ENCODE results near the gene ADCK2.
"Not testable (repeated sequence)": the region's sequence is repeated elsewhere in the genome, so short reads cannot be mapped to it uniquely, and the experiment has no call there.

ADCK2 gene

DNA sequence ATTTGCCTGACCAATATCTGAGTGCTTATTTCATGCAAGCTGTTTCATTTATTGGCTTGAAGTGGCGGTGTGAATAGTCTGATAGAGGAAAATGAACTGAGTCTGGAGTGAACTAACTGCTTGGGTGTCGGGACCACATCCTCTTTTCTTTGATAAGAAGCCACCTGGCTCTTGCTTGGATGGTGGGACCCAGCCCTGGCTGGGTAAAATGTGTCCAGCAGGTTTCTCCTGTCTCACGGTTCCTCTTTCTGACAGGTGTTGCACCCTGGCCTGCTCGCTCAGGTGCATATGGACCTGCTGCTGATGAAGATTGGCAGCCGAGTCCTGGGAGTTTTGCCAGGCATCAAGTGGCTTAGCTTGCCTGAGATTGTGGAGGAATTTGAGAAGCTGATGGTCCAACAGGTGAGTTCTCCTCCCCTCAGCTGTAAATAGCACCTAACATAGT, 1.6 kb downstream of the ADCK2 start:
- no peak for DNase-seq (ENCODE audit: low read depth in 2 of 2)

GRCh38 chr7:140674899-140675701, 2.4 kb downstream of the ADCK2 start:
- DNase-seq (ENCODE audit: low read depth in 2 of 2), result no peak

GRCh38 chr7:140675726-140676125, 3.0 kb downstream of the ADCK2 start:
- no peak for DNase-seq (ENCODE audit: low read depth in 2 of 2)

- DNase-seq (ENCODE audit: low read depth in 2 of 2), result no peak
Observed at GRCh38 chr7:140676306-140676705, 3.6 kb downstream of the ADCK2 start.

DNA sequence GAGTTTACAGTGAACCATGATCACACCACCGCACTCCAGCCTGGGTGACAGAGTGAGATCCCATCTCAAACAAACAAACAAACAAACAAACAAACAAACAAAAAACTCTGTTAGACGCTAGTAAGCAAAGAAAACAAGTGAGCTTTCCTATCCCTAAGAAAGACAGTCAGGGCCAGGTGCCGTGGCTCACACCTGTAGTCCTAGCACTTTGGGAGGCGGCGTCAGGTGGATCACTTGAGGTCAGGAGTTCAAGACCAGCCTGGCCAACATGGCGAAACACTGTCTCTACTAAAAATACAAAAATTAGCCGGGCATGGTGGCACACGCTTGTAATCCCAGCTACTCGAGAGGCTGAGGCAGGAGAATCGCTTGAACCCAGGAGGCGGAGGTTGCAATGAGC, 4.2 kb downstream of the ADCK2 start:
- DNase-seq (ENCODE audit: low read depth in 2 of 2), result not testable (repeated sequence)

DNA sequence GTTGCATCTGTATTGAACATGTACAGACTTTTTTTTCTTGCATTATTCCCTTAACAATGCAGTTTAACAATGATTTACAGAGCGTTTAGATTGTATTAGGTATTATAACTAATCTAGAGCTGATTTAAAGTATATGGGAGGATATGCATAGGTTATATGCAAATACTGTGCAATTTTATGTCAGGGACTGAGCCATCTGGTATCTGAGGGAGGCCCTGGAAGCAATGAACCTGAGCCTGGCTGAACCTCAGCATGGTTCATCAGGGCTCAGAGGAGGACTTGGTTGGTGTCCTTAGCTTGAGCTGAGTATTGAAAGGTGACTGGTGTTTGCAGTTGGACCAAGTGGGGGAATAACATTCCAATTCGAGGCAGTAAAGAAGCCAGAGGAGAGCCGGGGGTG, 4.8 kb downstream of the ADCK2 start:
- no peak for DNase-seq (ENCODE audit: low read depth in 2 of 2)

DNA sequence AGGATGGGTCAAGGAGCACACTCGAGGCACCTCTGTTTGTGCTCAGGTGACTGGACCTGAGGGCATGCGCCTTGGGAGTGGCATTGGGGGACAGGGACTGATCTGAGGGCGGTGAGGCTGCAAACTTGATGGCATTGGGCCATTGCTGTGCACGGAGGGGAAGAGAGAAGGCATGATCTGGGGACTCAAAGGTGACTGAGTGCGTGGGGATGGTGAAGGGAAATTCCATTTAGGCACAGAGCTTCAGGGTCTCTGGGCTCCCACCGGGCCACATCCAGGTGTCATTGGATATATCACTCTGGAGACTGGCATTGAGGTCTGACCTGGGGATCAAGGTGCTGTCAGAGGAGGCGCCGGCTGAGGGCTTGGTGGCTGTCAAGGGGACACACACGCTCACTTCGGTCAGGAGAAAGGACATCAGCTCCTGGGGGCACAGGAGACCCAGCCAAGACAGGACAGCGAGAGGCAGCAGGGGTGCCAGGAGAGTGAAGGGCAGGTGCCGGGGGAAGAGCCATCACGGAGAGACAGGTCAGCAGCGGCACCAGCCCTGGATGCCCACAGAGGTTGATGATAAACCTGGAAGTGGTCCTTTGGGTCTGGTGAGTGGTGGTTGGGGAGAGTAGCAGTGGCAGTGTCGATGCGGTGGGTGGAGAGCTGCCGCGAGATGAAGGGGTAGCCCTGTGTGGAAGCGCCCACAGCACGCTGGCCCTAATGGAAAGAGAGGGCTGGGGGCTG, 5.5 kb downstream of the ADCK2 start:
- no peak for DNase-seq (ENCODE audit: low read depth in 2 of 2)

DNA sequence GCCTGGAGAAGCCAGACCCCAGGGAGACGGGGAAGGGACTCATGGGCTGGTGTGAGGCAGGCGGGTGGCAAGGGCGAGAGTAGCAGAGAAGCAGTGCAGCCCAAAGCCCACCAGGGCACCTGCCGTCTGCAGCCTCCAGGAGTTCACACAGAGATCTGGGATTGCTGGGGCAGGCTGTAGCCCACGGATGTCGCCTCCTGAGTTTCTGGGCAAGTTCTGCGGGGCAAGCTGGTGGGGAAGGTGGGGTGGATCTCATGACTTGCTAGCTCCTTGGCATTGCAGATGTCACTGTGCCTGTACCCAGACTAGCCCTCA, 6.0 kb downstream of the ADCK2 start:
- DNase-seq (ENCODE audit: low read depth in 2 of 2), result no peak

GRCh38 chr7:140679186-140679585, 6.4 kb downstream of the ADCK2 start:
- no peak for DNase-seq (ENCODE audit: low read depth in 2 of 2)

DNA sequence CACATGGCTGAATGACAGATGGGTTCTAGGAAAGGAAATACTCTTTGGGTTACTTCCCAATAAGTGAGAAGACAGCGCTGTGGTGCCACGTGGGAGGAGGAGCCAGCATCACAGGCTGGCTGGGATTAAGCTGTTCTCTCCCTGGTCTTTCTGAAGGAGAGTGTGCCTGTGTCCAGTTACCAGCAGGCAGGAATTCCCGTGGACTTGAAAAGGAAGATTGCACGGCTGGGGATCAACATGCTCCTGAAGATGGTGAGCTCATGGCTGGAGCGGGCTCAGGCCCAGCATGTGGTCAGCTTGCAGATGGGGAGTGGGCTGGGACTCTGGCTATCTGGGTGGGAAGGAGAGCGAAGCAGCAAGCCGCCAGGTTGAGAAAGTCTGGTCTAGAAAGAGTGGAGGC, 8.1 kb downstream of the ADCK2 start:
- no peak for DNase-seq (ENCODE audit: low read depth in 2 of 2)

GRCh38 chr7:140681766-140682165, 9.0 kb downstream of the ADCK2 start:
- no peak for DNase-seq (ENCODE audit: low read depth in 2 of 2)

GRCh38 chr7:140683657-140684056, 10.9 kb downstream of the ADCK2 start:
- no peak for DNase-seq (ENCODE audit: low read depth in 2 of 2)

GRCh38 chr7:140684066-140684950, 11.6 kb downstream of the ADCK2 start:
- no peak for DNase-seq (ENCODE audit: low read depth in 2 of 2)

DNA sequence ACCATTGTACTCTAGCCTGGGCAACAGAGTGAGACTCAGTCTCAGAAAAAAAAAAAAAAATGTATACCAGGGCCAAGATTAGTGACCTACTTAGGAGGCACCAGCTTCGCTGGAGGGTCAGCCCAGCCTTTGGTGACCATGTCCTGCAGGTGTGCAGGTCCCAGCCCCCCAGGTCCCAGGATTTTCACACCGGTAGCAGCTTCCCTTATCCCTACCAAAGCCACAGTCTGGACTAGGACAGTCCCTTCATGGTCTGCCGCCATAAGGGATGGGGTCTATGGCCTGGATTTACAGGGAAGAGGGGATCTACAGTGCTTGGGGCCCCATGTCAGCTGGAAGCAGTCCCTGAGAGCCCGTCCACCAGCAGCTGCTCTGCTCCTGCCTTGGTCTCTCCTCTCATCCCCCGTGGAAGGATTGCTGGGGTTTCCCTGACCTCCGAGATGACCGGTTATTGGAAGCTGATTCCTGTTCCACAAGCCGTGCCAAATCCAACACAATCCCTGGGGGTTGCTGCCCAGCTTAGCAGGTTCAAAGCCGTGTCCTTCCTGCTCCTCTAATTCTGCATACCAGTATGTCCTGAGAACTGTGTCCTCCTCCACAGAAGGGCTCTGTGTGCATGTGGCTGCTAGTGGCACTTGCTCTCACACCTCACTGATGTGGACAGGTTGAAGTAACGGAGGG, 12.8 kb downstream of the ADCK2 start:
- DNase-seq (ENCODE audit: low read depth in 2 of 2), result no peak

DNA sequence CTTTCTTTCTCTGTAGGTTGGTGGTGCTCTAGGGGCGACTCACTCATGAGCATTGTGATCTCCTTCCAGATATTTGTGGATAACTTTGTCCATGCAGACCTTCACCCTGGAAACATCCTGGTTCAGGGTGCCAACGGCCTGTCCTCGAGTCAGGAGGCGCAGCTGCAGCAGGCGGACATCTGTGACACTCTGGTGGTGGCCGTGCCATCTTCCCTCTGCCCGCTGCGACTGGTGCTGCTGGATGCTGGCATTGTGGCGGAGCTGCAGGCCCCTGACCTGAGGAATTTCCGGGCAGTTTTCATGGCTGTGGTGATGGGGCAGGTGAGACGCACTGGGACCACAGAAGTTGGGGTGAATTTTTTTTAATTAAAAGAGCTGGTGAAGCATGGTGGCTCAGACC, 14.2 kb downstream of the ADCK2 start:
- no peak for DNase-seq (ENCODE audit: low read depth in 2 of 2)

DNA sequence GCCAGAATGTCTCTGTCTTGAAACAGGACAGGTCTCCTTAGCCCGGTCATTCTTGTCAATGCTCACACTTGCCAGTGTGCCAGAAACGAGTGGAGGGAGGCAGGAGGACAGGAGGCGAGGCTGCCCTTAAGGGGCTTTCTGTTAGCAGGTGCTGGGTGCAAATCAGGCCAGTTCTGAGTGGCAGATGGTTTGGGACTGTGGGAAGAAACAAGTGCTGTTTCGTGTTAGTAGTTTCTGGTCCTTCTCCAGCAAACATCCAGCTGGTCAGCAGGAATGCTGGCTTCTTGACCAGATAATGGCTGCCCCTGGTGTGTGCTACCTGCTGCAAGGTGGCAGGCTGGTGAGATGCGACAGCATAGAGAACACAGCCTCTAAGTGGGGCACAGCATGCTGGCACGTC, 15.6 kb downstream of the ADCK2 start:
- DNase-seq (ENCODE audit: low read depth in 2 of 2), result no peak

GRCh38 chr7:140689199-140690152, 16.7 kb downstream of the ADCK2 start:
- DNase-seq (ENCODE audit: low read depth in 2 of 2), result no peak

- DNase-seq (ENCODE audit: low read depth in 2 of 2), result no peak
Observed at GRCh38 chr7:140691376-140692045, 18.8 kb downstream of the ADCK2 start.

DNA sequence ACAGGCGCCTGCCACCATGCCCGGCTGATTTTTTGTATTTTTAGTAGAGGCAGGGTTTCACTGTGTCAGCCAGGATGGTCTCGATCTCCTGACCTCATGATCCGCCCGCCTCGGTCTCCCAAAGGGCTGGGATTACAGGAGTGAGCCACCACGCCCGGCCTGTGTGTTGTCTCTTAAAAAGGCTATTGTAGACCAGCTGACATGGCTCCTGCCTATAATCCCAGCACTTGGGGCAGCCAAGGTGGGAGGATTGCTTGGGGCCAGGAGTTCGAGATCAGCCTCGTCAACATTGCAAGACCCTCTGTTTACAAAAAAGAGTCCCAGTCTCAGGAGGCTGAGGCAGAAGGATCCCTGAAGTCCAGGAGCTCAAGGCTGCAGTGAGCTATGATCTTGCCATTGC, 21.1 kb downstream of the ADCK2 start:
- DNase-seq (ENCODE audit: low read depth in 2 of 2), result not testable (repeated sequence)

GRCh38 chr7:140694592-140694991, 21.8 kb downstream of the ADCK2 start:
- DNase-seq (ENCODE audit: low read depth in 2 of 2), result no peak
